ENCODE results near the gene AKIRIN2. TPM values are rescaled to one million over a fixed set of nuclear protein-coding genes. Genes with fewer than 3 reads are reported as not detected.
"Not testable (repeated sequence)": the region's sequence is repeated elsewhere in the genome, so short reads cannot be mapped to it uniquely, and the experiment has no call there.

Gene AKIRIN2
- total and polyA plus RNA-seq, 2 experiments from 2014 or later = 66.7 to 82.6 TPM

DNA sequence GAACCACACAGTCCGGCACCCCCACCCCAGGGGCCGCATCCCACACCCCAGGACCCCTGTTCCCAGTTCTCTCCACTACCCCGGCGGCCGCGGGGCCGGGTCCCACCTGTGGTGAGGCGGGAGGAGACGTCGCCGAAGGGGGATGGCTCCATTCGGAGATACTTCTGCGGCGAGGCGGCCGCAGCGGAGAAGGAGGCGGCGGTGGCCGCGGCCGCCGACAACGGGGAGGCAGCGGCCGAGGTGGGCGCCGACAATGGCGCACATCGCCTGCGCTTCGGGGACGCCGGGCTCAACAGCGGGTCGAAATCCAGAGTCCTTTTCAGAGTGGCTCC, 723 bp downstream of the AKIRIN2 start:
- Histone ChIP-seq H3K4me1 (ENCODE audit: low read depth) (no peaks in the 10 kb centered on the region), H3K27me3 (no peaks in the 10 kb centered on the region), H3K36me3 (no peaks in the 10 kb centered on the region), H3K9me3 (ENCODE audit: low read depth) (no peaks in the 10 kb centered on the region), H3K27ac (peak overlapping the region; percentile 95), H3K4me3 (peak overlapping the region; percentile 96)
- DNase-seq (ENCODE audit: low read depth in 1 of 2, low spot score in 1 of 2) = peak in 1 of 2 donors; percentile 50
- TF ChIP-seq, protein P1, sequence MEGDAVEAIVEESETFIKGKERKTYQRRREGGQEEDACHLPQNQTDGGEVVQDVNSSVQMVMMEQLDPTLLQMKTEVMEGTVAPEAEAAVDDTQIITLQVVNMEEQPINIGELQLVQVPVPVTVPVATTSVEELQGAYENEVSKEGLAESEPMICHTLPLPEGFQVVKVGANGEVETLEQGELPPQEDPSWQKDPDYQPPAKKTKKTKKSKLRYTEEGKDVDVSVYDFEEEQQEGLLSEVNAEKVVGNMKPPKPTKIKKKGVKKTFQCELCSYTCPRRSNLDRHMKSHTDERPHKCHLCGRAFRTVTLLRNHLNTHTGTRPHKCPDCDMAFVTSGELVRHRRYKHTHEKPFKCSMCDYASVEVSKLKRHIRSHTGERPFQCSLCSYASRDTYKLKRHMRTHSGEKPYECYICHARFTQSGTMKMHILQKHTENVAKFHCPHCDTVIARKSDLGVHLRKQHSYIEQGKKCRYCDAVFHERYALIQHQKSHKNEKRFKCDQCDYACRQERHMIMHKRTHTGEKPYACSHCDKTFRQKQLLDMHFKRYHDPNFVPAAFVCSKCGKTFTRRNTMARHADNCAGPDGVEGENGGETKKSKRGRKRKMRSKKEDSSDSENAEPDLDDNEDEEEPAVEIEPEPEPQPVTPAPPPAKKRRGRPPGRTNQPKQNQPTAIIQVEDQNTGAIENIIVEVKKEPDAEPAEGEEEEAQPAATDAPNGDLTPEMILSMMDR (IDR thresholded peaks at IDR 0.05; ENCODE audit: low read depth, low read length) = no peak

DNA sequence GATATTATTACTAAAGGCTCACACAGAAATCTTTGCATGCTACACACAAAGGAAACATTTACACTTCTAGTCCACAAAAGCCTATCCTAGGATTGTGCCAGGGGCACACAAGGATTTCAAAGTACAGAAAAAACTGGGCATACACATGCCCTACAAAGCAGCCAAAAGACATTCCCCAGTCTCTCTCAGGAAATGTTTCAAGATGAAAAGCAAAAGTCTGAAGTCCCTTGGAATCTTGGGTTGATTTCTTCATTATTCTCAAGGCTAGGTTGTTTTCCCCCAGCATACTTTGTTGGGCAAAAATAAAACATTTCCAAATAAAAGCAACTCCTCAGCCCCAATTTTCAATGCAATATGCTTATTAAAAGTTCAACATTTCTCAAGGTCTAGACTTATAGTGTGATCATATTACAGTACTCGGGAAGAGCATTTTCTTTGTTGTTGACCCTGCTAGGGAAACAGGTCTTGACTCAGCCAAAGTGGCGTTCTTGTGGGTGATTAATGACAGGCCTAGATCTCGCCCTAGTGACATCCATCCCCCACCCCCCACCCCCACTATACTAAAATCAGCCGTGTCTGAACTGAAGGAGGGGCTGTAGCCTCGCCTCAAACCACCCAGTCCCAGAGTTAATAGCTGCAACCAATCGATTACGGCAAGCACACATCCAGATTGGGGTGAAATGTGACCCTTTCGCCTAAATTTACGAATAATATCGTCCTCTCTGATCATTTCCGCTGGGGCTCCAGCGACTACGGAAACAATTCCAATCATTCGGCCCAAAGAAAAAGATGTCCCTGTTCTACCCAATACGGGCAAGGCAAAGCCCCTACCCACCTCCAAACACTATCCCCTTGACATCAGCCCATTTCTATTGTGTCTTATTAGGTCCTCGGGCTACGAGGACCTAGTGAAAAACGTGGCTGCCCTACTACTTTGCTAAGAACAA, 1.4 kb downstream of the AKIRIN2 start:
- TF ChIP-seq, protein P1 (IDR thresholded peaks at IDR 0.05; ENCODE audit: low read depth, low read length) = no peak
- H3K4me1 ChIP-seq (ENCODE audit: low read depth) = peaks cover 2% of the 10 kb centered on the region
- H3K27ac ChIP-seq = peak overlapping the region; percentile 95
- DNase-seq (ENCODE audit: low read depth in 1 of 2, low spot score in 1 of 2) = peak; percentile 51 to 81
- H3K4me3 ChIP-seq = peak overlapping the region; percentile 96
- H3K36me3 ChIP-seq = no peaks in the 10 kb centered on the region
- no peaks in the 10 kb centered on the region for H3K9me3 ChIP-seq (ENCODE audit: low read depth)
- no peaks in the 10 kb centered on the region for H3K27me3 ChIP-seq

DNA sequence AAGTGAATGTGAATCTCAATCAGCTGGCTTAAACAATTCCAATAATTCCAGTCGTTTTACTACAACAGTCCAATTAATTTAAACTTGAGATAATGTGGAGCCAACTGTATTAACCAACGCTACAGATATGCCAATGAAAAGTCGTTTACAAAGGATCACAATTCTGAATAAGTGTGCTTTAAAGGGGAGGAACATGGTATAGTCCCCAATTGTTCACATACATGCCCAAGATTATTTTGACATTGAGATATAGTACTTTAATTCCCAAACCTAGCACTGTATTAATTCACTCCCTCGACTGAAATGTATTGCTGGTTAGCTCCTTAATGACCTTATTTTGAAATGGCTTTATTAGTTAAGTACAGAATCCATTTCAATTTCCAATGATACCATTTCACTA, 2.5 kb downstream of the AKIRIN2 start:
- no peaks in the 10 kb centered on the region for H3K27me3 ChIP-seq
- peak overlapping the region; percentile 96 for H3K4me3 ChIP-seq
- TF ChIP-seq, protein P1 (IDR thresholded peaks at IDR 0.05; ENCODE audit: low read depth, low read length) = no peak
- no peak overlapping the region for H3K27ac ChIP-seq
- peaks cover 11% of the 10 kb centered on the region for H3K4me1 ChIP-seq (ENCODE audit: low read depth)
- no peaks in the 10 kb centered on the region for H3K36me3 ChIP-seq
- no peak for DNase-seq (ENCODE audit: low read depth in 1 of 2, low spot score in 1 of 2)
- H3K9me3 ChIP-seq (ENCODE audit: low read depth) = no peaks in the 10 kb centered on the region

DNA sequence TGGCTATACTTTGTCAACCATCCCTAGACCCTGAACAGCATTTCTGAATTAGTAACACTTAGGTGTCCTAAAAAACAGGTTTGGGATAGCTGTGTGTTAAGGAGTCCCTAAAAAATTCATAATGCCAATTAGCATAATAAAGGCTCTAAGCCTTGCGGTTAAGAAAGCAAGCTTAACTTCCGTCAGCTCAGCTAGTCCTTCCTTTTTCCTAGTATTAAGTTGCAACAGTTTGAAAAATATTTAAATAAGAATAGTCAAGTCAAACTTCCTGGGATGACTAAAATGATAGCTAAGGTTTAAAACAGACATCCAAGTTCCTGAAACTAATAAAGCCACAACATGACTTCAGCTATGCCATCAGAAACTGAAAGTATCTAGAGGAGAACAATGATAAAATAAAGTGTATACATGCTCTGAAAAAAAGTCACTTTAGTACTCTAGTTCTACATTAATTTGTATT, 3.5 kb downstream of the AKIRIN2 start:
- TF ChIP-seq, protein P1 (IDR thresholded peaks at IDR 0.05; ENCODE audit: low read depth, low read length) = no peak
- Histone ChIP-seq H3K27me3 (no peaks in the 10 kb centered on the region), H3K27ac (no peak overlapping the region), H3K4me1 (ENCODE audit: low read depth) (peaks cover 18% of the 10 kb centered on the region), H3K4me3 (peak overlapping the region; percentile 96), H3K36me3 (no peaks in the 10 kb centered on the region), H3K9me3 (ENCODE audit: low read depth) (no peaks in the 10 kb centered on the region)
- DNase-seq (ENCODE audit: low read depth in 1 of 2, low spot score in 1 of 2) = no peak

DNA sequence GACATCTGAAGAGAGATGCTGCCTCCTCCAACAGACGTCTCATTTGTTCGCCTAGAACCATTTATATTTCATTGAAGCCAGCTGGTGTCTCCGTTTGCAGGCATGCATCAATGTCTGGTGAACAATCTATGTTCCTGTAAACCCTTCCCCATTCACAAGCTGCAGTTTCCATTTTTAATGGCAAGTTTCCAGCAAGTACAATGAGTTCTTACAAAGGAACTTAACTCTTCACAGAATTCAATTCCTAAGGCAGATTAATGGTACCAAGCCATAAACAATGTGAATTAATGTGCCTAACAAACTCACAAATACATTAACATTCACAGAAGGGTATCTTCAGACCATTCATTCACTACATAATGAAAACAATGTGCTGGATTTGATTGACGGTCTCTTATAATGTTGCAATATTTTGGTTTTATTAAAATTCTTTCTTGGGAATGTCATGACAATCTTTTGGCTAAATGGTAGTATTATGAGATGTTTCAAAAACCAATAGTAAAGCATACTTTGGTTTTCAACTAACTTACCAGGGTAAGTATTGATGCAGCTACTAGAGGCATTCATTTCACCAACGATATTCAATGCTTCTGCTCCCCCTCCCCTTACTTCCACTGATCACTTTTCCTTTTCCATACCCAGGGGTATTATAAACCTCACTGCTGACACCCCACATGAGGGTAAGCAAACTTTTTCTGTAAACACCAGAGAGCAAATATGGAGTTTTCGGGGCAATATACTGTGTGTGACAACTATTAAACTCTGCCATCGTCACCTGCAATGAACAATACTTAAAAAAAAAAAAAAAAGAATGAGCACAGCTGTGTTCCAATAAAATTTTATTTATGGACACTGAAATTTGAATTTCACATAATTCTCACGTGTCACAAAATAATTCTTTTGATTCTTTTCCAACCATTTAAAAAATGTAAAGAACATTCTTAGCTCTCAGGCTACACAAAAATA, 4.2 kb downstream of the AKIRIN2 start:
- peaks cover 18% of the 10 kb centered on the region for H3K4me1 ChIP-seq (ENCODE audit: low read depth)
- peak in 1 of 2 donors; percentile 90 for DNase-seq (ENCODE audit: low read depth in 1 of 2, low spot score in 1 of 2)

DNA sequence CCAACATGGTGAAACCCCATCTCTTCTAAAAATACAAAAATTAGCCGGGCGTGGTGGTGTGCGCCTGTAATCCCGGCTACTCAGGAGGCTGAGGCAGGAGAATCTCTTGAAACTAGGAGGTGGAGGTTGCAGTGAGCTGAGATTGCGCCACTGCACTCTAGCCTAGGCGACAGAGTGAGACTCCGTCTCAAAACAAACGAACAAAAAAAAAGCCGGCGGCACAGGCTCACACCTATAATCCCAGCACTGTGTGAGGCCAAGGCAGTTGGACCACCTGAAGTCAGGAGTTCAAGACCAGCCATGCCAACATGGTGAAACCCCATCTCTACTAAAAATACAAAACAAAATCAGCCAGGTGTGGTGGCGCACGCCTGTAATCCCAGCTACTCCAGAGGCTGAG, 5.2 kb downstream of the AKIRIN2 start:
- H3K27me3 ChIP-seq; H3K27ac ChIP-seq; DNase-seq (ENCODE audit: low read depth in 1 of 2, low spot score in 1 of 2); H3K36me3 ChIP-seq; H3K4me3 ChIP-seq; H3K9me3 ChIP-seq (ENCODE audit: low read depth): not testable (repeated sequence)
- peaks cover 24% of the 10 kb centered on the region for H3K4me1 ChIP-seq (ENCODE audit: low read depth)

More for the DNA sequence above, 4.2 kb downstream of the AKIRIN2 start:
- no peaks in the 10 kb centered on the region for H3K9me3 ChIP-seq (ENCODE audit: low read depth)
- no peaks in the 10 kb centered on the region for H3K36me3 ChIP-seq
- no peaks in the 10 kb centered on the region for H3K27me3 ChIP-seq
- H3K4me3 ChIP-seq = peak overlapping the region; percentile 96
- TF ChIP-seq, protein P1 (IDR thresholded peaks at IDR 0.05; ENCODE audit: low read depth, low read length) = no peak
- H3K27ac ChIP-seq = no peak overlapping the region

Measured in cardiac muscle cell (in vitro differentiated cells and primary cell).